Heart left ventricle (tissue), 13 donors: ENCODE data around the gene MAN2B2.

ENCODE experiments used
- POLR2A ChIP-seq, 2 donors: fragments of 450-650 bp; IDR thresholded peaks; one replicate each; pipeline ENCODE4 v1.6.1; 2017; ENCODE audit warnings: antibody characterized with exemption in 2 of 2, mild to moderate bottlenecking in 2 of 2, moderate library complexity in 2 of 2
- TF ChIP-seq, protein P1 (sequence below), 12 donors: fragments of 200-600 bp; sonication (generic) in 4 of 12; IDR thresholded peaks; one replicate each; pipeline versions ENCODE4 v1.5.0 to v1.8.0; 2018 to 2022; ENCODE audit warnings: antibody characterized with exemption in 12 of 12, mild to moderate bottlenecking in 5 of 12
- donor health status: ischemic (EF 13 %, LVEDD 7.1; RV severe dilation, severe dysfunction).
- donor health status: DM: no; HTN: yes; CAD: no.
- donor health status: DM: no; HTN: no; CAD: no.
- donor health status: ischemic (EF 25% LVEDD 6.9; RV normal size, moderate dysfunction).
- donor health status: ischemic (EF 25% LVEDD 5.7; RV mildly dilated, moderate dysfunction).
- donor health status: ischemic (EF 35%, LVEDD 5.7; RV mildly dilated, moderate dysfunction).
- donor health status: nonischemic (EF 11% LVEDD 7.7; RV severe dilation, severe dysfunction).
- donor health status: DM: yes; HTN: yes; CAD: no.
- donor health status: PGD.
- donor health status: ischemic (EF 29% LVEDD 5.4; RV normal size, mild dysfunction).
- donor health status: nonischemic (EF 23%, LVEDD 6.1; RV moderate dilation, normal function).

DNA sequence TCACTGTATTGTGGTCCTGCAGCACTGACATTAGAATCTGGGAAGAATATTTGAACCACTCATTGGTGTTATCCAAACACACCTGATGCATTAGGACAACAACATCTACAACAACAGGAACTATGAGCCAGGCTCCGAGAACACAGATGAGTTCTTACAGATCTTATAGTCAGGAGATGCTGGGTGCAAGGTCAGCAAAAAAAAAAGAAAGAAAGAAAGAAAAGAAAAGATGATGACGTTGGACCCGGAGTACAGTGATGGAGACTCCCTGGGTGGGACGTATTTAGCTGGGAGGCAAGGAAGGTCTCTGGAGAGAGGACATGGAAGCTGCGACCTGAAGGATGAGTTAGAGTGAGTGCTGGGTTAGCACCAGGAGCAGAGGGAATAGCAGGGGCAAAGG is 17.8 kb upstream of the MAN2B2 start:
- TF ChIP-seq, protein P1, sequence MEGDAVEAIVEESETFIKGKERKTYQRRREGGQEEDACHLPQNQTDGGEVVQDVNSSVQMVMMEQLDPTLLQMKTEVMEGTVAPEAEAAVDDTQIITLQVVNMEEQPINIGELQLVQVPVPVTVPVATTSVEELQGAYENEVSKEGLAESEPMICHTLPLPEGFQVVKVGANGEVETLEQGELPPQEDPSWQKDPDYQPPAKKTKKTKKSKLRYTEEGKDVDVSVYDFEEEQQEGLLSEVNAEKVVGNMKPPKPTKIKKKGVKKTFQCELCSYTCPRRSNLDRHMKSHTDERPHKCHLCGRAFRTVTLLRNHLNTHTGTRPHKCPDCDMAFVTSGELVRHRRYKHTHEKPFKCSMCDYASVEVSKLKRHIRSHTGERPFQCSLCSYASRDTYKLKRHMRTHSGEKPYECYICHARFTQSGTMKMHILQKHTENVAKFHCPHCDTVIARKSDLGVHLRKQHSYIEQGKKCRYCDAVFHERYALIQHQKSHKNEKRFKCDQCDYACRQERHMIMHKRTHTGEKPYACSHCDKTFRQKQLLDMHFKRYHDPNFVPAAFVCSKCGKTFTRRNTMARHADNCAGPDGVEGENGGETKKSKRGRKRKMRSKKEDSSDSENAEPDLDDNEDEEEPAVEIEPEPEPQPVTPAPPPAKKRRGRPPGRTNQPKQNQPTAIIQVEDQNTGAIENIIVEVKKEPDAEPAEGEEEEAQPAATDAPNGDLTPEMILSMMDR (IDR thresholded peaks at IDR 0.05), result no peak
- no peak for TF ChIP-seq POLR2A (IDR thresholded peaks at IDR 0.05)
